Fibroblast of lung (primary cell): ENCODE measurements around the gene CHD9NB.

Experiments used
- EZH2 ChIP-seq: IDR thresholded peaks from 2 replicates; pipeline ENCODE4 v1.5.1; 2012; ENCODE audit warnings: low read length, control low read depth, mild to moderate bottlenecking; ENCODE audit errors: missing control alignments
- TF ChIP-seq, protein P1 (sequence below), 2 donors: IDR thresholded peaks in 1 of 2; conservative IDR thresholded peaks in 1 of 2; 1 replicate in 1 of 2; 2 replicates in 1 of 2; pipeline ENCODE4 v1.5.1; 2011 to 2012; ENCODE audit warnings: low read length in 2 of 2, control low read depth in 1 of 2, inconsistent platforms in 1 of 2, low read depth in 1 of 2, mild to moderate bottlenecking in 1 of 2

DNA sequence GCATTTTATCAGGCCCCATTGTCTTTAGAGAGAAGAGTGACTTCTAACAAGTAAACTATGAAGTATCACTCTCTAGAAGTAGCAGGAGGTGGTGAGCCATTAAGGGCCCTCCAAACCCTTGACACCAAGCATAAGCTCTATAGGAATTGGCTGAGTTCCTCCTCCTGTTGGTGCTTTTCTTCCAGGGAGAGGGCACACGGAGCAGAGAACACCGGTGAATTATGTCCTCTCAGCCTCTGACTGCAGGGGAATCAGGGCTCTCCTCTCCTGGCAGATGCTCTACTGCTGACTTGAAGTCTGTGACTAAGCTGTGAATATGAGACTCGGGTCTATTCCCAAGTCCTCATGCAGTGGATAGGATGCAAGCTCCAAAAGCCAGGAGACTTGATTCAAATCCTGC, 34.4 kb upstream of the CHD9NB start:
- TF ChIP-seq, protein P1, sequence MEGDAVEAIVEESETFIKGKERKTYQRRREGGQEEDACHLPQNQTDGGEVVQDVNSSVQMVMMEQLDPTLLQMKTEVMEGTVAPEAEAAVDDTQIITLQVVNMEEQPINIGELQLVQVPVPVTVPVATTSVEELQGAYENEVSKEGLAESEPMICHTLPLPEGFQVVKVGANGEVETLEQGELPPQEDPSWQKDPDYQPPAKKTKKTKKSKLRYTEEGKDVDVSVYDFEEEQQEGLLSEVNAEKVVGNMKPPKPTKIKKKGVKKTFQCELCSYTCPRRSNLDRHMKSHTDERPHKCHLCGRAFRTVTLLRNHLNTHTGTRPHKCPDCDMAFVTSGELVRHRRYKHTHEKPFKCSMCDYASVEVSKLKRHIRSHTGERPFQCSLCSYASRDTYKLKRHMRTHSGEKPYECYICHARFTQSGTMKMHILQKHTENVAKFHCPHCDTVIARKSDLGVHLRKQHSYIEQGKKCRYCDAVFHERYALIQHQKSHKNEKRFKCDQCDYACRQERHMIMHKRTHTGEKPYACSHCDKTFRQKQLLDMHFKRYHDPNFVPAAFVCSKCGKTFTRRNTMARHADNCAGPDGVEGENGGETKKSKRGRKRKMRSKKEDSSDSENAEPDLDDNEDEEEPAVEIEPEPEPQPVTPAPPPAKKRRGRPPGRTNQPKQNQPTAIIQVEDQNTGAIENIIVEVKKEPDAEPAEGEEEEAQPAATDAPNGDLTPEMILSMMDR (conservative IDR thresholded peaks at IDR 0.05 in 1 of 2, IDR thresholded peaks at IDR 0.05 in 1 of 2; ENCODE audit: low read depth in 1 of 2, low read length in 2 of 2), result no peak
- no peak for TF ChIP-seq EZH2
